T-cell (primary cell): Measurements from ENCODE around the gene ATP5ME. TPM values are rescaled to one million over a fixed set of nuclear protein-coding genes. Genes with fewer than 3 reads are reported as not detected.
A peak's percentile ranks its signal among the peaks of the same experiment; 100 is the strongest.

Experiments
- ATAC-seq, 4 experiments: fragments of 200-7000 bp in 3 of 4; fragments of 150-1000 bp in 1 of 4; cut with Tn5 transposase; replicated peaks in 1 of 4; 1 replicate in 3 of 4; 2 replicates in 1 of 4; pipeline ENCODE4 v1.10.0; 2021; ENCODE audit warnings: moderate library complexity in 3 of 4, mild to moderate bottlenecking in 2 of 4, moderate number of reproducible peaks in 1 of 4
- CTCF ChIA-PET, 2 donors: fragments of 300-600 bp; sonication (Branson Sonifier 250); formaldehyde crosslinking; loops; one replicate each; lab custom pipeline; 2022; ENCODE audit warnings: antibody characterized with exemption in 2 of 2; lab: Charles Lee
- POLR2A ChIA-PET, 2 donors: fragments of 300-600 bp; sonication (Branson Sonifier 250); formaldehyde crosslinking; loops; one replicate each; lab custom pipeline; 2022; ENCODE audit warnings: antibody characterized with exemption in 2 of 2; lab: Charles Lee
- DNase-seq, 35 experiments: peaks; one replicate each; pipeline versions ENCODE4 v3.0.0 to v3.0.0-alpha.2; 2013 to 2023
- H3K27ac ChIP-seq: one replicate; pipeline ENCODE4 v1.5.1; 2013; ENCODE audit warnings: low read length
- H3K27me3 ChIP-seq, 2 experiments: replicated peaks in 1 of 2; 1 replicate in 1 of 2; 2 replicates in 1 of 2; pipeline versions ENCODE4 v1.6.1 to v1.7.0; 2013; ENCODE audit warnings: low read length in 1 of 2, mixed read lengths in 1 of 2; ENCODE audit not compliant: control insufficient read depth in 2 of 2, insufficient read depth in 2 of 2; ENCODE audit errors: extremely low read depth in 1 of 2
- H3K36me3 ChIP-seq, 2 donors: 1 replicate in 1 of 2; 2 replicates in 1 of 2; pipeline versions ENCODE4 v1.6.1 to v1.7.0; 2013; ENCODE audit warnings: low read length in 1 of 2; ENCODE audit not compliant: control insufficient read depth in 2 of 2, insufficient read depth in 1 of 2; ENCODE audit errors: extremely low read depth in 1 of 2
- H3K4me1 ChIP-seq, 2 experiments: 1 replicate in 1 of 2; 2 replicates in 1 of 2; pipeline versions ENCODE4 v1.6.1 to v1.7.0; 2013; ENCODE audit warnings: low read length in 2 of 2, mixed read lengths in 1 of 2; ENCODE audit not compliant: insufficient read depth in 2 of 2, control insufficient read depth in 1 of 2; ENCODE audit errors: extremely low read depth in 1 of 2
- H3K4me3 ChIP-seq, 2 donors: 1 replicate in 1 of 2; 2 replicates in 1 of 2; pipeline versions ENCODE4 v1.5.1 to v1.7.0; 2013; ENCODE audit warnings: mild to moderate bottlenecking in 2 of 2, low read length in 1 of 2, moderate library complexity in 1 of 2; ENCODE audit not compliant: control insufficient read depth in 1 of 2; ENCODE audit errors: extremely low read depth in 1 of 2
- H3K9me3 ChIP-seq: 2 replicates; pipeline ENCODE4 v1.7.0; 2013
- H3K27ac Mint-ChIP-seq, 2 donors: one replicate each; pipeline ENCODE4 v1.8.0; 2020 to 2021; ENCODE audit warnings: mild to moderate bottlenecking in 2 of 2, mixed read lengths in 2 of 2
- H3K27me3 Mint-ChIP-seq, 2 donors: one replicate each; pipeline ENCODE4 v1.8.0; 2021 to 2022; ENCODE audit warnings: mixed read lengths in 2 of 2
- H3K36me3 Mint-ChIP-seq: one replicate; pipeline ENCODE4 v1.8.0; 2021; ENCODE audit warnings: mixed read lengths
- H3K4me1 Mint-ChIP-seq, 3 donors: one replicate each; pipeline ENCODE4 v1.8.0; 2020 to 2022; ENCODE audit warnings: mixed read lengths in 3 of 3, mild to moderate bottlenecking in 1 of 3
- H3K4me3 Mint-ChIP-seq, 3 donors: one replicate each; pipeline ENCODE4 v1.8.0; 2020 to 2022; ENCODE audit warnings: mild to moderate bottlenecking in 3 of 3, mixed read lengths in 3 of 3, moderate library complexity in 3 of 3
- H3K9me3 Mint-ChIP-seq, 3 donors: one replicate each; pipeline ENCODE4 v1.8.0; 2020 to 2022; ENCODE audit warnings: mixed read lengths in 3 of 3
- WGBS: methylation state at CpG from one replicate; pipeline ENCODE4 v1.1.5; 2013; ENCODE audit warnings: missing lambda C conversion rate; ENCODE audit not compliant: insufficient coverage; 5-methylcytosine and 5-hydroxymethylcytosine counted together
- total RNA-seq, 35 experiments: library from RNA in 6 of 35; stranded (reverse) in 6 of 35; fragments of 120-200 nt in 1 of 35; gene quantifications; one replicate each; pipeline versions ENCODE4 v1.2.1 to v1.2.4 and lab custom pipeline; 2013 to 2026

Gene ATP5ME
- total RNA-seq, 5 donors from 2014 or later (not counting 1 experiment from before 2014, with no cell fraction given), result 92.4 to 158 (median 145) TPM

DNA sequence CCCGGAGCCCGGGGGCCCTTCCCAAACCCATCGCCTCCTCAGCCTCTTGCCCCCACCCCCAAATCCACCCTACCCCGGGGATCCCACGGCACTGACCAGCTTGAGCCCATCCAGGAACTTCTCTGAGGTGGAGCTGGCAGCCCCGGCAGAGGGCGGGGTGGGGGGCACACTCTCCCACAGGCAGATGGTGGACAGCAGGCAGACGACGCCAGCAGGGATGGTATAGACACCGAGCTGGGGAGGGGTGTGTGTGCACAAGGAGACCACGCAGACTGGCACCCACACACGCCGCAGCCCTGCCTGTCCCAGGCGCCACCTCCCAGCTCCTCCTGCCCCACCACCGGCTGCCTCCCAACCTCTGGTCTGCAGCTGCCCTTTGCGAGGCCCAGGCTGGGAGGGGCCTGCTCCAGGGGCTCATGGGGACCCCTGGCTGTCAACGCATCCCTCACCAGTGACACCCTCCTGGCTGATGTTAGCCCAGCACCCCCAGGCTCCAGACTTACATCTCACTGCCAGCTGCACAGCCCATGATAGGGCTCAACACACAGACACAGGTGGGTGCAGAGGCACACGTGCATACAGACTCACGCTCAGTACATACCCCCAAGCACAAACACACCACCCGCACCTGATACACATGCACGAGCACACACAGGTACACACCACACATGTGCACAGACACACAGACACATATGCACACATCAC, 10.7 kb upstream of the ATP5ME start:
- 87% methylated on average over 19 of the region's 21 CpGs for whole genome bisulfite sequencing
- H3K9me3 ChIP-seq, result no peaks in the 10 kb centered on the region
- no peak overlapping the region for H3K27ac ChIP-seq
- H3K27me3 ChIP-seq, result peaks cover 0 to 65% of the 10 kb centered on the region in 2 experiments
- POLR2A ChIA-PET, result interaction anchor here in 1 of 2 donors (0.6 kb wide), 2 partner anchors 18 to 27 kb away, joined by 3 to 5 read pairs; no protein-coding TSS in a partner anchor
- no peak overlapping the region for H3K4me3 ChIP-seq
- no peak overlapping the region for H3K4me3 Mint-ChIP-seq
- ATAC-seq, result no peak
- H3K27me3 Mint-ChIP-seq, result peaks cover 9 to 11% of the 10 kb centered on the region in 2 donors
- peaks cover 2 to 40% of the 10 kb centered on the region in 2 experiments for H3K4me1 ChIP-seq
- peaks cover 0 to 17% (median 13%) of the 10 kb centered on the region in 3 donors for H3K4me1 Mint-ChIP-seq
- CTCF ChIA-PET, result interaction anchor here in 1 of 2 donors (0.5 kb wide), 1 partner anchor 22 kb away, joined by 5 read pairs; no protein-coding TSS in a partner anchor
- H3K27ac Mint-ChIP-seq, result no peak overlapping the region
- H3K36me3 Mint-ChIP-seq, result peaks cover 2% of the 10 kb centered on the region
- no peak for DNase-seq
- no peaks in the 10 kb centered on the region for H3K9me3 Mint-ChIP-seq
- H3K36me3 ChIP-seq, result no peaks in the 10 kb centered on the region

- Histone ChIP-seq H3K27ac (no peak overlapping the region), H3K36me3 (no peaks in the 10 kb centered on the region), H3K9me3 (no peaks in the 10 kb centered on the region), H3K4me1 (peaks cover 2 to 34% of the 10 kb centered on the region in 2 experiments), H3K27me3 (peaks cover 0 to 65% of the 10 kb centered on the region in 2 experiments), H3K4me3 (no peak overlapping the region)
- WGBS, result 61% methylated on average over 17 of the region's 19 CpGs
- peaks cover 9 to 11% of the 10 kb centered on the region in 2 donors for H3K27me3 Mint-ChIP-seq
- H3K9me3 Mint-ChIP-seq, result no peaks in the 10 kb centered on the region
- peaks cover 2% of the 10 kb centered on the region for H3K36me3 Mint-ChIP-seq
- ATAC-seq, result peak in 1 of 4 experiments; percentile 38
- H3K4me1 Mint-ChIP-seq, result peaks cover 0 to 17% (median 13%) of the 10 kb centered on the region in 3 donors
- peak in 3 of 35 experiments; percentile 37 to 59 (median 38) for DNase-seq
- ChIA-PET CTCF (interaction anchor here in 1 of 2 donors (0.5 kb wide), 1 partner anchor 21 kb away, joined by 3 read pairs; no protein-coding TSS in a partner anchor), POLR2A (interaction anchor here in 1 of 2 donors (0.6 kb wide), 2 partner anchors 19 to 27 kb away, joined by 3 to 5 read pairs; no protein-coding TSS in a partner anchor)
- no peak overlapping the region for H3K4me3 Mint-ChIP-seq
- H3K27ac Mint-ChIP-seq, result no peak overlapping the region
Observed at GRCh38 chr4:683982-684622, 10.0 kb upstream of the ATP5ME start.

DNA sequence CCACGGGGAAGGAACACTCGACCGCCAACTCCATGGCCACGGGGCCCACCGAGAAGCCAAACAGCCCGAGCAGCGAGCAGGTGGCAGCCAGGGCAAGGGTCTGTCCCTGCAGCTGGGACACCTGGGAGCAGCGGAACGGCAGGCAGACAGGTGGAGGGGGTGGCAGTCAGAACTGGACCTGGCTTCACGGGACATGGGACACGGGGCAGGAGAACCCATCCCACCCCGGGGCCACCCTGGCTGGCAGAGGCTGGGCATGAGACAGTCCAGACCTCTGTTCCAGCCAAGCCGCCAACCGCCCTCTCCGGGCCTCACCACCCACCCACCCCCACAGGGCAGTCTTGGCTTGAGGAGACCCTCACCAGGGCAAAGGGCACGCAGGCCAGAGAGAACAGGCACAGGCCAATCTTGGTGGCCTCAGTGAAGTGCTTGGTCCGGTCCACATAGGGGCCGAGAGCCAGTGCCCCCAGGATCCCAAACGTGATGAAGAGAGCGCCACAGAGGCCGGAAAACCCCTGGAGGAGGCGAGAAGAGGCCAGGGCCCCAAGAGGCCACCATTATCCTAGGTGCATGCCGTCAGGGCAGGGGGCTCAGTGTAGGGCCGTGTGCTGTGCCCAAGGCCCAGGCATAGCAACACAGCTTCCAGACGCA, 9.3 kb upstream of the ATP5ME start:
- Mint-ChIP-seq H3K4me3 (peak overlapping the region in 1 of 3 donors; percentile 61), H3K27me3 (peaks cover 9 to 11% of the 10 kb centered on the region in 2 donors), H3K4me1 (peaks cover 0 to 17% (median 15%) of the 10 kb centered on the region in 3 donors), H3K9me3 (no peaks in the 10 kb centered on the region), H3K36me3 (peaks cover 2% of the 10 kb centered on the region), H3K27ac (no peak overlapping the region)
- 66% methylated on average over 21 of the region's 25 CpGs for WGBS
- Histone ChIP-seq H3K27ac (no peak overlapping the region), H3K27me3 (peaks cover 0 to 61% of the 10 kb centered on the region in 2 experiments), H3K9me3 (no peaks in the 10 kb centered on the region), H3K4me3 (no peak overlapping the region), H3K4me1 (peaks cover 2 to 30% of the 10 kb centered on the region in 2 experiments), H3K36me3 (no peaks in the 10 kb centered on the region)
- ChIA-PET POLR2A (no interaction called here), CTCF (interaction anchor here in 1 of 2 donors (0.5 kb wide), 1 partner anchor 22 kb away, joined by 3 read pairs; no protein-coding TSS in a partner anchor)
- ATAC-seq, result peak in 1 of 4 experiments; percentile 17
- DNase-seq, result no peak

GRCh38 chr4:682490-683172, 8.6 kb upstream of the ATP5ME start:
- Mint-ChIP-seq H3K27me3 (peaks cover 5 to 6% of the 10 kb centered on the region in 2 donors), H3K9me3 (no peaks in the 10 kb centered on the region), H3K36me3 (peaks cover under 1% of the 10 kb centered on the region), H3K27ac (no peak overlapping the region), H3K4me1 (peaks cover 0 to 14% (median 13%) of the 10 kb centered on the region in 3 donors), H3K4me3 (peak overlapping the region in 2 of 3 donors; percentile 31 to 61)
- Histone ChIP-seq H3K36me3 (no peaks in the 10 kb centered on the region), H3K27ac (no peak overlapping the region), H3K4me1 (peaks cover 2 to 30% of the 10 kb centered on the region in 2 experiments), H3K27me3 (peaks cover 0 to 53% of the 10 kb centered on the region in 2 experiments), H3K9me3 (no peaks in the 10 kb centered on the region), H3K4me3 (no peak overlapping the region)
- ChIA-PET CTCF (no interaction called here), POLR2A (no interaction called here)
- 95% methylated on average over 20 of the region's 23 CpGs for WGBS
- no peak for DNase-seq
- no peak for ATAC-seq

DNA sequence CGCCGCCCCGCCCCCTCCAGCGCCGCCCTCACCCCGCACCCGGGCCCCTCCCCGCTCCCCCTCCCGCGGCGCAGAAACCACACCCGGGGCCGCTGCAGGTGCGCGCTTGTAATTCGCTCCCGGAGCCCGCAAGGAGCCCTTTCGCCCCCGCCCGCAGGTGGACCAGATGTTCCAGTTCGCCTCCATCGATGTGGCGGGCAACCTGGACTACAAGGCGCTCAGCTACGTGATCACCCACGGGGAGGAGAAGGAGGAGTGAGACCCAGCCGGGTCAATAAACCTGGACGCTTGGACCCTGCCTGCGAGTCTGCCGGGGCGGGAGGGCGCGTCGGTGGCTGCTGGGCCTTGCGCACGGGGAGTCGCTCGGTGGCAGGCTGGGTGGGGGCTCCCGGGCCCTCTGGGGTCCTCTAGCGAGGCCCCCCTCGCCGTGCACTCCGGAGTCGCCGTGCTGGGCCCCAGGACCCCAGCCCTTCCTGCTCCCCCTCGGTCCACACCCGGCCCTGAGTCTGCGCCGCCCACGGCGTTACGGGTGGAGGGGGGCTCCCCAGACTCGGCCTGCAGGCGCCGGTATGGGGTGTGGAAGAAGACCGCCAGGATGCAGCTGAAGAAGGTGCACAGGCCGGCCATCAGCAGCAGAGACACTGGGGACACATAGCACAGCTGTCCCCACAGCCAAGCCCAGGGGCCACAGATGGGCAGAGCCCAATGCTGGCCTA, 7.8 kb upstream of the ATP5ME start:
- DNase-seq (peak in 16 of 35 experiments; percentile 21 to 71 (median 46)), ATAC-seq (peak in 2 of 4 experiments; percentile 8 to 27)
- Histone ChIP-seq H3K9me3 (no peaks in the 10 kb centered on the region), H3K4me1 (peaks cover 2 to 30% of the 10 kb centered on the region in 2 experiments), H3K36me3 (no peaks in the 10 kb centered on the region), H3K27ac (no peak overlapping the region), H3K4me3 (no peak overlapping the region), H3K27me3 (peaks cover 0 to 50% of the 10 kb centered on the region in 2 experiments)
- Mint-ChIP-seq H3K27me3 (peaks cover 3 to 5% of the 10 kb centered on the region in 2 donors), H3K9me3 (no peaks in the 10 kb centered on the region), H3K4me3 (peak overlapping the region in 1 of 3 donors; percentile 61), H3K27ac (no peak overlapping the region), H3K4me1 (peaks cover 0 to 13% (median 13%) of the 10 kb centered on the region in 3 donors), H3K36me3 (no peaks in the 10 kb centered on the region)
- CTCF ChIA-PET, result no interaction called here
- WGBS, result 72% methylated on average over 46 of the region's 58 CpGs
- POLR2A ChIA-PET, result no interaction called here
